B cell (primary cell): Measurements from ENCODE around the gene SREBF1. TPM values are rescaled to one million over a fixed set of nuclear protein-coding genes. Genes with fewer than 3 reads are reported as not detected.

Source experiments
- ATAC-seq: fragments of 200-7000 bp; cut with Tn5 transposase; one replicate; pipeline ENCODE4 v1.10.0; 2021; ENCODE audit warnings: low read depth, mild to moderate bottlenecking, moderate number of reproducible peaks, moderate library complexity
- CTCF ChIA-PET: fragments of 350-600 bp; sonication (Branson Sonifier 250); formaldehyde crosslinking; loops from one replicate; lab custom pipeline; 2021; ENCODE audit warnings: antibody characterized with exemption, inconsistent platforms; lab: Charles Lee
- POLR2A ChIA-PET: fragments of 350-600 bp; sonication (Branson Sonifier 250); formaldehyde crosslinking; loops from one replicate; lab custom pipeline; 2021; ENCODE audit warnings: antibody characterized with exemption; lab: Charles Lee
- DNase-seq: peaks from one replicate; pipeline ENCODE4 v3.0.0; 2013
- H2AFZ ChIP-seq: 2 replicates; pipeline ENCODE4 v1.6.1; 2012; ENCODE audit warnings: mild to moderate bottlenecking, low read depth, low read length; ENCODE audit not compliant: insufficient read depth, poor library complexity, severe bottlenecking
- H3K27ac ChIP-seq, 2 donors: 1 replicate in 1 of 2; 2 replicates in 1 of 2; pipeline ENCODE4 v1.5.1; 2012 to 2013; ENCODE audit warnings: low read length in 2 of 2, mild to moderate bottlenecking in 2 of 2, moderate library complexity in 1 of 2
- H3K27me3 ChIP-seq, 4 experiments: fragments of 200-600 bp in 1 of 4; sonication (generic) in 1 of 4; replicated peaks in 1 of 4; 1 replicate in 2 of 4; 2 replicates in 2 of 4; pipeline versions ENCODE4 v1.6.1 to v1.7.0; 2013 to 2016; ENCODE audit warnings: low read length in 3 of 4, mild to moderate bottlenecking in 2 of 4, mixed read lengths in 1 of 4, moderate library complexity in 1 of 4; ENCODE audit not compliant: insufficient read depth in 4 of 4, control insufficient read depth in 3 of 4; ENCODE audit errors: control extremely low read depth in 1 of 4
- H3K36me3 ChIP-seq, 2 experiments: replicated peaks in 1 of 2; 1 replicate in 1 of 2; 2 replicates in 1 of 2; pipeline versions ENCODE4 v1.6.1 to v1.7.1; 2013; ENCODE audit warnings: low read length in 1 of 2; ENCODE audit not compliant: insufficient read depth in 2 of 2, control insufficient read depth in 1 of 2; ENCODE audit errors: control extremely low read depth in 1 of 2, extremely low read depth in 1 of 2
- H3K4me1 ChIP-seq, 2 donors: fragments of 200-600 bp in 1 of 2; sonication (generic) in 1 of 2; 1 replicate in 1 of 2; 2 replicates in 1 of 2; pipeline versions ENCODE4 v1.5.1 to v1.6.1; 2013 to 2017; ENCODE audit warnings: low read length in 2 of 2; ENCODE audit not compliant: control insufficient read depth in 2 of 2, insufficient read depth in 2 of 2
- H3K4me2 ChIP-seq: replicated peaks from 2 replicates; pipeline ENCODE3; 2012; ENCODE audit warnings: mild to moderate bottlenecking, low read depth, low read length; ENCODE audit not compliant: poor library complexity, severe bottlenecking
- H3K4me3 ChIP-seq, 5 experiments: fragments of 200-600 bp in 1 of 5; sonication (generic) in 1 of 5; 1 replicate in 3 of 5; 2 replicates in 2 of 5; pipeline versions ENCODE4 v1.5.1 to v1.7.0; 2011 to 2016; ENCODE audit warnings: low read length in 4 of 5, mild to moderate bottlenecking in 4 of 5, low read depth in 2 of 5, control low read depth in 1 of 5, moderate library complexity in 1 of 5; ENCODE audit not compliant: insufficient read depth in 1 of 5; ENCODE audit errors: control extremely low read depth in 1 of 5, extremely low read depth in 1 of 5
- H3K79me2 ChIP-seq: fragments of 200-600 bp; sonication (generic); one replicate; pipeline ENCODE4 v1.6.0; 2016; ENCODE audit warnings: low read length; ENCODE audit not compliant: control insufficient read depth, insufficient read depth
- H3K9ac ChIP-seq: fragments of 200-600 bp; sonication (generic); 2 replicates; pipeline ENCODE4 v1.6.1; 2017; ENCODE audit warnings: mild to moderate bottlenecking, low read length, moderate library complexity
- H3K9me3 ChIP-seq, 3 donors: one replicate each; pipeline versions ENCODE4 v1.6.1 to v1.7.1; 2013; ENCODE audit warnings: low read length in 2 of 3; ENCODE audit not compliant: control insufficient read depth in 2 of 3, insufficient read depth in 1 of 3; ENCODE audit errors: control extremely low read depth in 1 of 3
- H4K20me1 ChIP-seq: 2 replicates; pipeline ENCODE4 v1.6.0; 2012; ENCODE audit warnings: mild to moderate bottlenecking, low read length; ENCODE audit not compliant: insufficient read depth, control insufficient read depth, poor library complexity, severe bottlenecking
- H3K27ac Mint-ChIP-seq: one replicate; pipeline ENCODE4 v1.8.0; 2021; ENCODE audit warnings: mixed read lengths
- H3K27me3 Mint-ChIP-seq: one replicate; pipeline ENCODE4 v1.8.0; 2021; ENCODE audit warnings: mixed read lengths
- H3K4me1 Mint-ChIP-seq: one replicate; pipeline ENCODE4 v1.8.0; 2021; ENCODE audit warnings: mixed read lengths
- H3K4me3 Mint-ChIP-seq: one replicate; pipeline ENCODE4 v1.8.0; 2021; ENCODE audit warnings: mixed read lengths
- H3K9me3 Mint-ChIP-seq: one replicate; pipeline ENCODE4 v1.8.0; 2022; ENCODE audit warnings: mixed read lengths; ENCODE audit not compliant: insufficient read depth
- EZH2 ChIP-seq: IDR thresholded peaks from 2 replicates; pipeline ENCODE4 v1.6.1; 2012; ENCODE audit warnings: borderline replicate concordance, low read depth, mild to moderate bottlenecking, moderate library complexity, low read length; ENCODE audit not compliant: insufficient read depth, poor library complexity, severe bottlenecking
- WGBS: methylation state at CpG from one replicate; pipeline ENCODE4 v1.1.5; 2013; ENCODE audit warnings: missing lambda C conversion rate; ENCODE audit not compliant: insufficient coverage; 5-methylcytosine and 5-hydroxymethylcytosine counted together
- intact Hi-C: fragments of 100-400 bp; cut with micrococcal nuclease; formaldehyde crosslinking; loops from one replicate; pipeline ENCODE4 v1.10.0; 2022
- polyA plus RNA-seq: library from polyadenylated mRNA; depleted of rRNA; stranded (reverse); fragments of >200 nt; gene quantifications from 2 replicates; pipeline ENCODE4 v1.2.3, GENCODE V29; 2012
- total RNA-seq, 2 donors: library from RNA; stranded (reverse); fragments of 120-200 nt in 1 of 2; gene quantifications; 1 replicate in 1 of 2; 2 replicates in 1 of 2; pipeline versions ENCODE4 v1.2.3 to v1.2.4, GENCODE V29; 2013 to 2022
- TF ChIP-seq, protein P1 (sequence below): fragments of 200-600 bp; IDR thresholded peaks from one replicate; pipeline ENCODE4 v1.8.0; 2022; ENCODE audit warnings: antibody characterized with exemption, mild to moderate bottlenecking

Gene SREBF1
- total and polyA plus RNA-seq, 2 donors (not counting 1 experiment from before 2014, with no cell fraction given) = 21.6 to 34.9 TPM

DNA sequence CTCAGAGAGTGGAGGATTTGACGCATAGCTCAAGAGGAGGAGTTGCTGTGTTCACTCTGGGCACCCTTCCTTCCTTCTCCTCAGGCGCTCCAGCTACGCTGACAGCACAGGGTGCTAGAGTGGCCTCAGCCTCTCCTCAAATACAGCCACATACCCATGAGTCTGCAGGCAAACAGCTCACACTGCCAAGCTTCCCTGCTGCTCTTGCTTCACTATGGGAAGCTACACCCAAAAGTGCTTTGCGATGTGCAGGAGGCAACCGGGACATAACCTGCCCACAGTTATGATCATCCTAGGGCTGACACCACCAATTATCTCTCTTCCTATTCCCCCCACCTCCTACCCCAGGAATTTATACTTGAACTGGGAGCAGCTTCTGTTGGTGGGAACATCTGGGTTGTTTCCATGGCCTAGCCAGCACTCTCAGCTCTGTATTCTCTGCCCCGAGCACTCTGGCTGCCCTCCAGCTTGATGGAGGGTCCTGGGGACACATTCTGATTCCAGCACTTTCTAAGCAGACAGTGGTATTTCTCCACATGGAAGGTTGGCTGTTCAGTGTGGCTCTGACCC lies 40.3 kb upstream of the SREBF1 start:
- H3K27ac Mint-ChIP-seq = no peak overlapping the region
- intact Hi-C loops = no loop called here
- POLR2A ChIA-PET = no interaction called here
- no peak for ATAC-seq
- H3K27ac ChIP-seq = no peak overlapping the region
- no peak for DNase-seq
- H3K4me2 ChIP-seq = no peak overlapping the region
- H3K79me2 ChIP-seq = no peaks in the 10 kb centered on the region
- no peak overlapping the region for H2AFZ ChIP-seq
- peaks cover 3 to 46% of the 10 kb centered on the region in 2 experiments for H3K36me3 ChIP-seq
- no peaks in the 10 kb centered on the region for H3K4me1 ChIP-seq
- no peaks in the 10 kb centered on the region for H4K20me1 ChIP-seq
- H3K4me3 ChIP-seq = no peak overlapping the region
- CTCF ChIA-PET = interaction anchor here (1.0 kb wide), 1 partner anchor 42 kb away, joined by 4 read pairs; no protein-coding TSS in a partner anchor
- H3K27me3 ChIP-seq = no peaks in the 10 kb centered on the region
- H3K27me3 Mint-ChIP-seq = no peaks in the 10 kb centered on the region
- H3K9ac ChIP-seq = no peak overlapping the region
- H3K9me3 Mint-ChIP-seq = no peaks in the 10 kb centered on the region
- 97% methylated on average over 6 of the region's 6 CpGs for WGBS
- no peaks in the 10 kb centered on the region for H3K4me1 Mint-ChIP-seq
- TF ChIP-seq, protein P1, sequence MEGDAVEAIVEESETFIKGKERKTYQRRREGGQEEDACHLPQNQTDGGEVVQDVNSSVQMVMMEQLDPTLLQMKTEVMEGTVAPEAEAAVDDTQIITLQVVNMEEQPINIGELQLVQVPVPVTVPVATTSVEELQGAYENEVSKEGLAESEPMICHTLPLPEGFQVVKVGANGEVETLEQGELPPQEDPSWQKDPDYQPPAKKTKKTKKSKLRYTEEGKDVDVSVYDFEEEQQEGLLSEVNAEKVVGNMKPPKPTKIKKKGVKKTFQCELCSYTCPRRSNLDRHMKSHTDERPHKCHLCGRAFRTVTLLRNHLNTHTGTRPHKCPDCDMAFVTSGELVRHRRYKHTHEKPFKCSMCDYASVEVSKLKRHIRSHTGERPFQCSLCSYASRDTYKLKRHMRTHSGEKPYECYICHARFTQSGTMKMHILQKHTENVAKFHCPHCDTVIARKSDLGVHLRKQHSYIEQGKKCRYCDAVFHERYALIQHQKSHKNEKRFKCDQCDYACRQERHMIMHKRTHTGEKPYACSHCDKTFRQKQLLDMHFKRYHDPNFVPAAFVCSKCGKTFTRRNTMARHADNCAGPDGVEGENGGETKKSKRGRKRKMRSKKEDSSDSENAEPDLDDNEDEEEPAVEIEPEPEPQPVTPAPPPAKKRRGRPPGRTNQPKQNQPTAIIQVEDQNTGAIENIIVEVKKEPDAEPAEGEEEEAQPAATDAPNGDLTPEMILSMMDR = no peak
- no peak for TF ChIP-seq EZH2
- H3K4me3 Mint-ChIP-seq = no peak overlapping the region
- no peaks in the 10 kb centered on the region for H3K9me3 ChIP-seq

DNA sequence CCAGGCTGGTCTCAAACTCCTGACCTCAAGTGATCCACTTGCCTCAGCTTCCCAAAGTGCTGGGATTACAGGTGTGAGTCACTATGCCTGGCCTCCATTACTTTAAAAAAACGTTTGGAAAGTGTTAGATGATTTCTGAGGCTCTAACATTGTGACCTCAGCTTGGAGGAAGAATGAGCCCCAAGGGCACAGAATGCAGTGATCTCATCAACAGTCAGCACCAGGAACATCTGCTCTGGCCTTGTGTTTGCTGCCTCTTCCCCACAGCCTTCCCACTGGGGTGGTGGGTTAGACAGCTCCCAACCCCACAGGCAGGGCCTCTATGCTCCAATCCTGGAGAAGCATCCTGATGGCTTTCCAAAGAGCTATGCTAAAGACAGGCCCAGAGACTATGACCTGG lies 37.7 kb upstream of the SREBF1 start:
- Mint-ChIP-seq H3K27ac (no peak overlapping the region), H3K4me3 (no peak overlapping the region), H3K4me1 (no peaks in the 10 kb centered on the region), H3K9me3 (no peaks in the 10 kb centered on the region), H3K27me3 (no peaks in the 10 kb centered on the region)
- H2AFZ ChIP-seq = no peak overlapping the region
- H3K4me2 ChIP-seq = no peak overlapping the region
- intact Hi-C loops = no loop called here
- TF ChIP-seq EZH2 = no peak
- TF ChIP-seq, protein P1 = no peak
- no peaks in the 10 kb centered on the region for H3K9me3 ChIP-seq
- no CpG with 5 or more reads among the region's 1 CpG for WGBS
- no peaks in the 10 kb centered on the region for H3K4me1 ChIP-seq
- H3K4me3 ChIP-seq = no peak overlapping the region
- no peaks in the 10 kb centered on the region for H3K79me2 ChIP-seq
- ChIA-PET POLR2A (no interaction called here), CTCF (no interaction called here)
- peaks cover 3 to 29% of the 10 kb centered on the region in 2 experiments for H3K36me3 ChIP-seq
- no peaks in the 10 kb centered on the region for H4K20me1 ChIP-seq
- no peaks in the 10 kb centered on the region for H3K27me3 ChIP-seq
- ATAC-seq (no peak), DNase-seq (no peak)
- H3K9ac ChIP-seq = no peak overlapping the region
- no peak overlapping the region for H3K27ac ChIP-seq
